GM19023 (cell line): Measurements from ENCODE around the gene RXRG.

Experiments used
- ATAC-seq: cut with Tn5 transposase; IDR thresholded peaks from one replicate; pipeline ENCODE4 v1.9.1; 2021; ENCODE audit warnings: mild to moderate bottlenecking, moderate library complexity; ENCODE audit not compliant: unreplicated experiment

RXRG gene

GRCh38 chr1:165411396-165411795 is 33.5 kb downstream of the RXRG start:
- ATAC-seq: no peak

- no peak for ATAC-seq
Observed at GRCh38 chr1:165409657-165410358, 35.1 kb downstream of the RXRG start.

GRCh38 chr1:165408518-165408917 is 36.4 kb downstream of the RXRG start:
- no peak for ATAC-seq

GRCh38 chr1:165407398-165407797 is 37.5 kb downstream of the RXRG start:
- ATAC-seq: no peak

- peak; percentile 69 for ATAC-seq
Observed at GRCh38 chr1:165403835-165404482, 41.0 kb downstream of the RXRG start.

- ATAC-seq: no peak
Observed at GRCh38 chr1:165402517-165403111, 42.3 kb downstream of the RXRG start.

GRCh38 chr1:165397944-165398343 is 47.0 kb downstream of the RXRG start:
- ATAC-seq: no peak

GRCh38 chr1:165395901-165396300 is 49.0 kb downstream of the RXRG start:
- ATAC-seq: no peak

- no peak for ATAC-seq
Observed at GRCh38 chr1:165395478-165395877, 49.4 kb downstream of the RXRG start.

GRCh38 chr1:165392634-165393571 is 52.0 kb downstream of the RXRG start:
- peak; percentile 97 for ATAC-seq

- no peak for ATAC-seq
Observed at GRCh38 chr1:165389609-165390008, 55.3 kb downstream of the RXRG start.

GRCh38 chr1:165387961-165388360 is 57.0 kb downstream of the RXRG start:
- ATAC-seq: no peak

- no peak for ATAC-seq
Observed at GRCh38 chr1:165387505-165387904, 57.4 kb downstream of the RXRG start.

- no peak for ATAC-seq
Observed at GRCh38 chr1:165383599-165384405, 61.1 kb downstream of the RXRG start.

GRCh38 chr1:165383067-165383466 is 61.9 kb downstream of the RXRG start:
- ATAC-seq: no peak

- no peak for ATAC-seq
Observed at GRCh38 chr1:165381745-165382505, 63.0 kb downstream of the RXRG start.

GRCh38 chr1:165376811-165377311 is 68.1 kb downstream of the RXRG start:
- no peak for ATAC-seq

GRCh38 chr1:165376041-165376810 is 68.7 kb downstream of the RXRG start:
- ATAC-seq: no peak

- no peak for ATAC-seq
Observed at GRCh38 chr1:165375623-165376022, 69.3 kb downstream of the RXRG start.
